Glutamatergic neuron (in vitro differentiated cells): ENCODE measurements around the gene KRTAP4-11. TPM values are rescaled to one million over a fixed set of nuclear protein-coding genes. Genes with fewer than 3 reads are reported as not detected.

Experiments
- DNase-seq: peaks from one replicate; pipeline ENCODE4 v3.0.0; 2022
- H3K27ac Mint-ChIP-seq: one replicate; pipeline ENCODE4 v1.8.0; 2020; ENCODE audit warnings: mild to moderate bottlenecking, mixed read lengths, inconsistent platforms; ENCODE audit not compliant: unreplicated experiment
- H3K27me3 Mint-ChIP-seq: one replicate; pipeline ENCODE4 v1.8.0; 2020; ENCODE audit warnings: mild to moderate bottlenecking, moderate library complexity, mixed read lengths, inconsistent platforms; ENCODE audit not compliant: unreplicated experiment
- H3K36me3 Mint-ChIP-seq: one replicate; pipeline ENCODE4 v1.8.0; 2020; ENCODE audit warnings: mild to moderate bottlenecking, mixed read lengths, inconsistent platforms; ENCODE audit not compliant: unreplicated experiment
- H3K4me1 Mint-ChIP-seq: one replicate; pipeline ENCODE4 v1.8.0; 2020; ENCODE audit warnings: mild to moderate bottlenecking, low read depth, mixed read lengths, inconsistent platforms; ENCODE audit not compliant: unreplicated experiment
- H3K4me3 Mint-ChIP-seq: one replicate; pipeline ENCODE4 v1.8.0; 2020; ENCODE audit warnings: mild to moderate bottlenecking, mixed read lengths, inconsistent platforms; ENCODE audit not compliant: unreplicated experiment
- H3K9me3 Mint-ChIP-seq: one replicate; pipeline ENCODE4 v1.8.0; 2020; ENCODE audit warnings: mild to moderate bottlenecking, moderate library complexity, mixed read lengths, inconsistent platforms; ENCODE audit not compliant: unreplicated experiment
- CTCF ChIP-seq: fragments of 200-600 bp; sonication (generic); IDR thresholded peaks from one replicate; pipeline ENCODE4 v1.5.0; 2021; ENCODE audit not compliant: partially characterized antibody, unreplicated experiment
- total RNA-seq: library from RNA; stranded (reverse); fragmentation: NEBNext Ultra II Directional; extraction: Animal tissue kit (Norgen Biotek cat#: 25700); gene quantifications from one replicate; pipeline ENCODE4 v1.2.1, GENCODE V29; 2021; ENCODE audit not compliant: unreplicated experiment

KRTAP4-11 gene
- total RNA-seq, 1 donor from 2014 or later, result not detected

- Mint-ChIP-seq H3K27ac (no peak overlapping the region), H3K9me3 (peaks cover 9% of the 10 kb centered on the region), H3K27me3 (peaks cover 7% of the 10 kb centered on the region), H3K4me1 (peaks cover 5% of the 10 kb centered on the region), H3K4me3 (no peak overlapping the region), H3K36me3 (peaks cover 11% of the 10 kb centered on the region)
- no peak for DNase-seq
- TF ChIP-seq CTCF, result no peak
These were observed 50.9 kb downstream of the KRTAP4-11 start for GRCh38 chr17:41067281-41067680.

Other genes starting within 250 kb of the KRTAP4-11 start
- gene KRT20, start 233.1 kb downstream of the KRTAP4-11 start, total RNA-seq, result not detected
- gene KRT23, start 180.7 kb downstream of the KRTAP4-11 start, total RNA-seq, result not detected
- gene KRT39, start 151.4 kb downstream of the KRTAP4-11 start, total RNA-seq, result not detected
- not detected for gene KRT40, start 134.0 kb downstream of the KRTAP4-11 start, total RNA-seq
- not detected for gene KRTAP3-3, start 124.2 kb downstream of the KRTAP4-11 start, total RNA-seq
- not detected for gene KRTAP3-2, start 118.5 kb downstream of the KRTAP4-11 start, total RNA-seq
- gene KRTAP3-1, start 109.2 kb downstream of the KRTAP4-11 start, total RNA-seq, result not detected
- not detected for gene KRTAP1-5, start 91.2 kb downstream of the KRTAP4-11 start, total RNA-seq
- not detected for gene KRTAP1-4, start 88.2 kb downstream of the KRTAP4-11 start, total RNA-seq
- not detected for gene KRTAP1-3, start 83.5 kb downstream of the KRTAP4-11 start, total RNA-seq
- gene KRTAP1-1, start 76.9 kb downstream of the KRTAP4-11 start, total RNA-seq, result not detected
- not detected for gene KRTAP2-1, start 71.1 kb downstream of the KRTAP4-11 start, total RNA-seq
- not detected for gene KRTAP2-2, start 63.1 kb downstream of the KRTAP4-11 start, total RNA-seq
- gene KRTAP2-3, start 58.3 kb downstream of the KRTAP4-11 start, total RNA-seq, result not detected
- not detected for gene KRTAP2-4, start 52.5 kb downstream of the KRTAP4-11 start, total RNA-seq
- gene KRTAP4-7, start 34.2 kb downstream of the KRTAP4-11 start, total RNA-seq, result not detected
- gene KRTAP4-8, start 20.2 kb downstream of the KRTAP4-11 start, total RNA-seq, result not detected
- not detected for gene KRTAP4-16, start 16.2 kb downstream of the KRTAP4-11 start, total RNA-seq
- not detected for gene KRTAP4-9, start 13.0 kb downstream of the KRTAP4-11 start, total RNA-seq
- gene KRTAP4-12, start 5.8 kb upstream of the KRTAP4-11 start, total RNA-seq, result not detected
- gene KRTAP4-6, start 22.2 kb upstream of the KRTAP4-11 start, total RNA-seq, result not detected
- not detected for gene KRTAP4-5, start 31.5 kb upstream of the KRTAP4-11 start, total RNA-seq
- not detected for gene KRTAP4-4, start 42.4 kb upstream of the KRTAP4-11 start, total RNA-seq
- gene KRTAP4-3, start 49.8 kb upstream of the KRTAP4-11 start, total RNA-seq, result not detected
- not detected for gene KRTAP4-2, start 59.8 kb upstream of the KRTAP4-11 start, total RNA-seq
- gene KRTAP4-1, start 66.5 kb upstream of the KRTAP4-11 start, total RNA-seq, result not detected
- gene KRTAP9-1, start 71.5 kb upstream of the KRTAP4-11 start, total RNA-seq, result not detected
- not detected for gene KRTAP9-2, start 108.3 kb upstream of the KRTAP4-11 start, total RNA-seq
- gene KRTAP9-3, start 114.1 kb upstream of the KRTAP4-11 start, total RNA-seq, result not detected
- gene KRTAP9-8, start 119.6 kb upstream of the KRTAP4-11 start, total RNA-seq, result not detected
- gene KRTAP9-4, start 131.3 kb upstream of the KRTAP4-11 start, total RNA-seq, result not detected
- gene KRTAP9-9, start 137.0 kb upstream of the KRTAP4-11 start, total RNA-seq, result not detected
- not detected for gene KRTAP9-6, start 147.0 kb upstream of the KRTAP4-11 start, total RNA-seq
- gene KRTAP9-7, start 157.3 kb upstream of the KRTAP4-11 start, total RNA-seq, result not detected
- gene KRTAP29-1, start 184.5 kb upstream of the KRTAP4-11 start, total RNA-seq, result not detected
- gene KRTAP16-1, start 190.9 kb upstream of the KRTAP4-11 start, total RNA-seq, result not detected
- gene KRTAP17-1, start 197.3 kb upstream of the KRTAP4-11 start, total RNA-seq, result not detected
- gene KRT33A, start 232.5 kb upstream of the KRTAP4-11 start, total RNA-seq, result not detected